Frontal cortex (tissue), 1 donor: ENCODE measurements around the gene AP3S1. TPM values are rescaled to one million over a fixed set of nuclear protein-coding genes. Genes with fewer than 3 reads are reported as not detected.

Experiments used
- total RNA-seq: library from RNA; depleted of rRNA; stranded (reverse); fragments of >200 nt; gene quantifications from one replicate; pipeline ENCODE4 v1.2.3, GENCODE V29; 2014

The AP3S1 gene
- total RNA-seq, 1 donor from 2014 or later, result 150 TPM

Other genes with a start within 250 kb of the AP3S1 start
- gene TICAM2, start 239.5 kb upstream of the AP3S1 start, total RNA-seq, result 1.2 TPM
- gene TMED7, start 215.9 kb upstream of the AP3S1 start, total RNA-seq, result 109 TPM
- gene CDO1, start 25.3 kb upstream of the AP3S1 start, total RNA-seq, result 53.8 TPM
- gene ATG12, start 370 bp upstream of the AP3S1 start, total RNA-seq, result 69.3 TPM
- gene LVRN, start 120.5 kb downstream of the AP3S1 start, total RNA-seq, result 1.6 TPM
- gene ARL14EPL, start 190.5 kb downstream of the AP3S1 start, total RNA-seq, result not detected
- gene COMMD10, start 243.1 kb downstream of the AP3S1 start, total RNA-seq, result 28.5 TPM